ENCODE results near the gene ANKMY1. TPM values are rescaled to one million over a fixed set of nuclear protein-coding genes. Genes with fewer than 3 reads are reported as not detected.

ANKMY1 gene
- total RNA-seq = 10 to 100 TPM in 2 of 4 donors, 1 to 10 TPM in 2; 9.1 to 10.9 (median 10.2) TPM

- Histone ChIP-seq H3K4me1 (peaks cover 46 to 51% (median 48%) of the 10 kb centered on the region in 4 donors), H3K27me3 (peaks cover 0 to 19% (median 0%) of the 10 kb centered on the region in 4 donors), H3K36me3 (peaks cover 0 to 16% (median 1%) of the 10 kb centered on the region in 4 donors), H3K4me3 (peak within 1 kb of the TSS; percentile 53 to 62 (median 58)), H3K27ac (replicated peaks in 1 of 4) (no peak within 1 kb of the TSS), H3K9me3 (no peaks in the 10 kb centered on the region)
- TF ChIP-seq, protein P1, sequence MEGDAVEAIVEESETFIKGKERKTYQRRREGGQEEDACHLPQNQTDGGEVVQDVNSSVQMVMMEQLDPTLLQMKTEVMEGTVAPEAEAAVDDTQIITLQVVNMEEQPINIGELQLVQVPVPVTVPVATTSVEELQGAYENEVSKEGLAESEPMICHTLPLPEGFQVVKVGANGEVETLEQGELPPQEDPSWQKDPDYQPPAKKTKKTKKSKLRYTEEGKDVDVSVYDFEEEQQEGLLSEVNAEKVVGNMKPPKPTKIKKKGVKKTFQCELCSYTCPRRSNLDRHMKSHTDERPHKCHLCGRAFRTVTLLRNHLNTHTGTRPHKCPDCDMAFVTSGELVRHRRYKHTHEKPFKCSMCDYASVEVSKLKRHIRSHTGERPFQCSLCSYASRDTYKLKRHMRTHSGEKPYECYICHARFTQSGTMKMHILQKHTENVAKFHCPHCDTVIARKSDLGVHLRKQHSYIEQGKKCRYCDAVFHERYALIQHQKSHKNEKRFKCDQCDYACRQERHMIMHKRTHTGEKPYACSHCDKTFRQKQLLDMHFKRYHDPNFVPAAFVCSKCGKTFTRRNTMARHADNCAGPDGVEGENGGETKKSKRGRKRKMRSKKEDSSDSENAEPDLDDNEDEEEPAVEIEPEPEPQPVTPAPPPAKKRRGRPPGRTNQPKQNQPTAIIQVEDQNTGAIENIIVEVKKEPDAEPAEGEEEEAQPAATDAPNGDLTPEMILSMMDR (IDR thresholded peaks at IDR 0.05) = no peak
- TF ChIP-seq POLR2A (IDR thresholded peaks at IDR 0.05; ENCODE audit: low read depth) (no peak), POLR2AphosphoS5 (IDR thresholded peaks at IDR 0.05) (no peak), EP300 (IDR thresholded peaks at IDR 0.05) (no peak)
- WGBS = 40% methylated on average over 2 of the region's 47 CpGs
- DNase-seq (ENCODE audit: extremely low spot score) = no peak
- intact Hi-C loops (cut with DNase I) = loop anchor here (5.0 kb wide), 1 partner anchor 34 kb away; no protein-coding TSS in a partner anchor
Measured at GRCh38 chr2:240557808-240558207, at the start of gene ANKMY1. Gene ANKMY1, minus strand, starts transcription at chr2:240557988. Its CDS starts 653 bp downstream, at chr2:240557335.

DNA sequence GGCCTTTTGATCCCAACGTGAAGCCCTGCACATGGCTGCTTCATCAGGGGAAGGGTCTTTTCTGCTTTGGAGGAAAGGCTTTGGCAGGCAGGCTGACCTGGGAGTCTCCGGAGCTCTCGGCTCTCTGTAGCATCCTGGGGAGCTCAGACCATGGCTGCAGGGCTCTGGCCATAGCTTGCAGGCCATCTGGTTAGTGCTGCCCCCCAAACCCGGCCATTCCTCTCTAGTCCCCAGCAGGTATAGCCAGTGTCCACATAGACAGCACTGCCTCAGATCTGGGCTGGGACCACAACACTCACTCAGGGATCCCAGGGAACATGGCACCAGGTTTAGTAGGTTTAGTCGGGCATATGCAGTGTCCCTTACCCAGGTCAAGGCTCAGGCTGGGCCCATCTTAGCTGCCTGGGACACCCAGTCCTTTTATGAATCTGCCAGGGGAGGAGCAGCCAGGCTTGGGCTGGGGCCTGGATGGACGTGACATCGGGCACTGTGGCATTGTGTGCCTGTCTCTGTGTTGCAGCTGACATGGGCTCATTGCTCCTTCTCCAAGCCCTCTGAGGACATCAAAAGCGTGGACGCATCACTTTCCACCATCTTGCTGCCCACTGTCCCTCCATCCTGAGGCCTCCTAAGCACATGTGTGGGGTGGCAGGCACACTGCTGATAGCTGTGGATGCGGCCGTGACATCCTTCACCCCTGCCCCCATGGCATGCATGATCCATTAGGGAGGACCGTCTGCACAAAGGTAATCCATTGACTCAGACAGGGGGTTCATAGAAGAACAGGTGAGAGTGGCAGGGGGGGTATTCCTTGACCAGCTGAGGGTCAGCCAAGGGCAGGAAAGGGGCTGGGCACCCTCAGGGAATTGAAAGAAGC lies 48.3 kb upstream of the ANKMY1 start:
- peaks cover 0 to 8% (median 6%) of the 10 kb centered on the region in 4 donors for H3K4me1 ChIP-seq
- no peaks in the 10 kb centered on the region for H3K27me3 ChIP-seq
- no peaks in the 10 kb centered on the region for H3K9me3 ChIP-seq
- intact Hi-C loops (cut with DNase I) = no loop called here
- peaks cover 0 to 7% (median 3%) of the 10 kb centered on the region in 4 donors for H3K36me3 ChIP-seq
- TF ChIP-seq, protein P1 (IDR thresholded peaks at IDR 0.05) = no peak
- TF ChIP-seq POLR2AphosphoS5 (IDR thresholded peaks at IDR 0.05) (no peak), EP300 (IDR thresholded peaks at IDR 0.05) (no peak), POLR2A (IDR thresholded peaks at IDR 0.05; ENCODE audit: low read depth) (no peak)
- no peak for DNase-seq (ENCODE audit: extremely low spot score)
- H3K4me3 ChIP-seq = no peak overlapping the region
- H3K27ac ChIP-seq (replicated peaks in 1 of 4) = no peak overlapping the region
- 98% methylated on average over 7 of the region's 12 CpGs for WGBS

DNA sequence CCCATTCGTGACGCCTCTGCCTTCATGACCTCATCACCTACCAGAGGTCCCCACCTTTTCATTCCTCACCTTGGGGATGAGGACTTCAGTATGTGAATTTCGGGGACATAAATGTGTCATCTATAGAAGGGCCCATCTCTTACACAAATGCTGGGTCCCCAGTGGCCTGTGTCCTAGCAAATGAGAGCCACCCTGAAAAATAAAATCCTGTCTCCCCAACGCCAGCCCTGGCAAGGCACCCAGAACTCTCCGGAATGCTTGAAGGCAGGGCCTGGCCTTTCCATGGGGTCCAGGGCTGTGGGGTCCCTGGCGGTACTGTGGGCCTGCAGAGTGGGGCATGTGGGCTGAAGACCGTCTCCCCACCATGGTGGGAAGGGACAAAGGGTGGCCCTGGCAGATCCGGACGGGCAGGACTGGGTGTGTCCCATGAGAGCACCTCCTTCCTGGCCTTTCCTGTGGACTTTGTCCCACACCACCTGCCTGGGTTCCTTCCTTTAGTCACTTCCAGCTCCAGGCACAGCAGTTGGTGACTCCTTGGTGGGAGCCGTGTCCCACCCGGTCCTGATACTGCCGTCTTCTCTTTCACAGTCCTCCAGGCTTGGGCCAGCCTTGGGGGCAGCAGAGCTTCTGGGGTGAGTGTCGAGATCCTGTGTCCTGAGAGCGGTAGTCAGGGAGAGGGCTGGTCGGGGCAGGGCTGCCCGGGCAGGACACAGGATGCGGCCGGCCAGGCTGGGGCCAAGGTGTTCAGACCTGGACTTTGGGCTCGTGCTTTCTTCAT lies 47.3 kb upstream of the ANKMY1 start:
- intact Hi-C loops (cut with DNase I) = no loop called here
- Histone ChIP-seq H3K27me3 (no peaks in the 10 kb centered on the region), H3K4me3 (no peak overlapping the region), H3K9me3 (no peaks in the 10 kb centered on the region), H3K27ac (replicated peaks in 1 of 4) (no peak overlapping the region), H3K36me3 (peaks cover 0 to 15% (median 8%) of the 10 kb centered on the region in 4 donors), H3K4me1 (peaks cover 0 to 8% (median 6%) of the 10 kb centered on the region in 4 donors)
- 95% methylated on average over 13 of the region's 19 CpGs for WGBS
- no peak for DNase-seq (ENCODE audit: extremely low spot score)
- TF ChIP-seq, protein P1 (IDR thresholded peaks at IDR 0.05) = no peak
- TF ChIP-seq POLR2A (IDR thresholded peaks at IDR 0.05; ENCODE audit: low read depth) (no peak), EP300 (IDR thresholded peaks at IDR 0.05) (no peak), POLR2AphosphoS5 (IDR thresholded peaks at IDR 0.05) (no peak)

GRCh38 chr2:240604291-240604938 lies 46.6 kb upstream of the ANKMY1 start:
- Histone ChIP-seq H3K27ac (replicated peaks in 1 of 4) (no peak overlapping the region), H3K4me3 (no peak overlapping the region), H3K4me1 (peaks cover 0 to 8% (median 6%) of the 10 kb centered on the region in 4 donors), H3K27me3 (no peaks in the 10 kb centered on the region), H3K36me3 (peaks cover 0 to 21% (median 12%) of the 10 kb centered on the region in 4 donors), H3K9me3 (no peaks in the 10 kb centered on the region)
- DNase-seq (ENCODE audit: extremely low spot score) = no peak
- intact Hi-C loops (cut with DNase I) = no loop called here
- no peak for TF ChIP-seq EP300 (IDR thresholded peaks at IDR 0.05)
- TF ChIP-seq, protein P1 (IDR thresholded peaks at IDR 0.05) = peak; percentile 26 to 63 (median 40)
- no peak for TF ChIP-seq POLR2AphosphoS5 (IDR thresholded peaks at IDR 0.05)
- 43% methylated on average over 9 of the region's 11 CpGs for WGBS
